ENCODE data around the gene MYH16. TPM values are rescaled to one million over a fixed set of nuclear protein-coding genes. Genes with fewer than 3 reads are reported as not detected.

MYH16 gene
- total and polyA plus RNA-seq, 10 donors: not detected

GRCh38 chr7:99258501-99258900, 14.1 kb upstream of the MYH16 start:
- TF ChIP-seq, protein P1, sequence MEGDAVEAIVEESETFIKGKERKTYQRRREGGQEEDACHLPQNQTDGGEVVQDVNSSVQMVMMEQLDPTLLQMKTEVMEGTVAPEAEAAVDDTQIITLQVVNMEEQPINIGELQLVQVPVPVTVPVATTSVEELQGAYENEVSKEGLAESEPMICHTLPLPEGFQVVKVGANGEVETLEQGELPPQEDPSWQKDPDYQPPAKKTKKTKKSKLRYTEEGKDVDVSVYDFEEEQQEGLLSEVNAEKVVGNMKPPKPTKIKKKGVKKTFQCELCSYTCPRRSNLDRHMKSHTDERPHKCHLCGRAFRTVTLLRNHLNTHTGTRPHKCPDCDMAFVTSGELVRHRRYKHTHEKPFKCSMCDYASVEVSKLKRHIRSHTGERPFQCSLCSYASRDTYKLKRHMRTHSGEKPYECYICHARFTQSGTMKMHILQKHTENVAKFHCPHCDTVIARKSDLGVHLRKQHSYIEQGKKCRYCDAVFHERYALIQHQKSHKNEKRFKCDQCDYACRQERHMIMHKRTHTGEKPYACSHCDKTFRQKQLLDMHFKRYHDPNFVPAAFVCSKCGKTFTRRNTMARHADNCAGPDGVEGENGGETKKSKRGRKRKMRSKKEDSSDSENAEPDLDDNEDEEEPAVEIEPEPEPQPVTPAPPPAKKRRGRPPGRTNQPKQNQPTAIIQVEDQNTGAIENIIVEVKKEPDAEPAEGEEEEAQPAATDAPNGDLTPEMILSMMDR (IDR thresholded peaks at IDR 0.05 in 8 of 11, conservative IDR thresholded peaks at IDR 0.05 in 3 of 11): no peak
- TF ChIP-seq POLR2A (IDR thresholded peaks at IDR 0.05) (no peak), POLR2AphosphoS5 (IDR thresholded peaks at IDR 0.05) (no peak)
- DNase-seq: no peak
- intact Hi-C loops (cut with DNase I; ENCODE audit: low total_unique reads): no loop called here
- no peaks in the 10 kb centered on the region for H3K27me3 ChIP-seq (replicated peaks in 1 of 7)
- no peak overlapping the region for H3K27ac ChIP-seq
- H3K4me1 ChIP-seq: no peaks in the 10 kb centered on the region
- WGBS, 5 donors: 69 to 87% (median 81%) methylated on average over 2 of the region's 2 CpGs
- H3K9me3 ChIP-seq: no peaks in the 10 kb centered on the region
- H3K36me3 ChIP-seq: no peaks in the 10 kb centered on the region
- H3K4me3 ChIP-seq: no peak overlapping the region

DNA sequence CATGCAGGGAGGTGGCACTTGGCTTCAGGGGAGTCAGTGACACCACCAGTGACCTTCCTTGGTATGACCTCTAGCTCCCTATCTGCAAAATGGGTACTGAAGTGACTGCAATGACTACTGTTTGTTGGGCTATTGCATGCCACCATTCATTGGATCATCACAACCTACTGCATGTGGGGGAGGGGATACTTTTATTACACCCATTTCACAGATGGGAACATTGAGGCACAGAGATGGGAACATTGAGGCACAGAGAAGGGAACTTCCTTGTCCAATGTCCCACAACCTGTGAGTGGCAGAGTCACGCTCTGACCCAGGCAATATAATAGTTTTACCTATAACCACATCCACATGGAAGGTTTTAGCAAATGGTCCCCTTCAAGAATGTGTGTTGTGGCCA, 12.2 kb upstream of the MYH16 start:
- no peak overlapping the region for H3K4me3 ChIP-seq
- no peak for DNase-seq
- TF ChIP-seq POLR2A (IDR thresholded peaks at IDR 0.05) (no peak), POLR2AphosphoS5 (IDR thresholded peaks at IDR 0.05) (no peak)
- TF ChIP-seq, protein P1 (IDR thresholded peaks at IDR 0.05 in 8 of 11, conservative IDR thresholded peaks at IDR 0.05 in 3 of 11): no peak
- intact Hi-C loops (cut with DNase I; ENCODE audit: low total_unique reads): no loop called here
- no peaks in the 10 kb centered on the region for H3K4me1 ChIP-seq
- no peak overlapping the region for H3K27ac ChIP-seq
- no peaks in the 10 kb centered on the region for H3K36me3 ChIP-seq
- H3K9me3 ChIP-seq: no peaks in the 10 kb centered on the region
- no peaks in the 10 kb centered on the region for H3K27me3 ChIP-seq (replicated peaks in 1 of 7)
- 81 to 100% (median 100%) methylated on average over 1 of the region's 1 CpG for WGBS, 5 donors

GRCh38 chr7:99261646-99262045, 11.0 kb upstream of the MYH16 start:
- no peak for DNase-seq
- no peak overlapping the region for H3K4me3 ChIP-seq
- H3K9me3 ChIP-seq: no peaks in the 10 kb centered on the region
- no peaks in the 10 kb centered on the region for H3K27me3 ChIP-seq (replicated peaks in 1 of 7)
- no peaks in the 10 kb centered on the region for H3K4me1 ChIP-seq
- H3K27ac ChIP-seq: no peak overlapping the region
- intact Hi-C loops (cut with DNase I; ENCODE audit: low total_unique reads): no loop called here
- no peaks in the 10 kb centered on the region for H3K36me3 ChIP-seq
- WGBS, 5 donors: 84 to 90% (median 86%) methylated on average over 4 to 6 of the region's 6 CpGs
- no peak for TF ChIP-seq POLR2AphosphoS5 (IDR thresholded peaks at IDR 0.05)

DNA sequence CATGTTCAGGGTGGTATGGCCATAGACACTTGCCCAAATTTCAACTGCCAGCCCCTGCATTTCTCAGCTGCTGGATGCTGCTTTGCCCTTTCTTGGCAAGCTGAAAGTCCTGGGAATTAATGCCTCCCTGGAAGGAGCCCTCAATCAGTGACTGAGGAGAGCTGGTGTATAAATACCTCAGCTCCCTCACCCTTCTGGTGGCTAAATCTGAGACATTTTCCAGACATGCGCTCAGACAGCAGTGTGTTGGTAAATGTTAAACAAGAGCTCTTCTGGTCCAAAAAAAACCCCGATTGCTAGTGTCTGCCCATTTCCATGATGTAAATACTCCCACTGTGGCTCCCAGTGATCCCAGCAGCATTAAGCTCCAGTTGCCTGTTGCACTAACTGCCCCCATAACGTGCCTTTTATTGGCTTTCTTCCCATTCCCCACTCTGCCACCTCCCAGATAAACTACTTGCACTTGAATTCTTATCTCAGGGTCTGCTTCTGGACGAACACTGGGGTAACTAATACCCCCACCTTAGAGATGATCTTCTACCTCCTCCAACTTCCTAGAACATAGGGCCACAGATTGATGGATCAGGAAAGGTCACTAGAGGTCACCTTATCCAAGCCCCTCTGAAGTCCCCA, 6.7 kb upstream of the MYH16 start:
- H3K27ac ChIP-seq: no peak overlapping the region
- H3K4me3 ChIP-seq: no peak overlapping the region
- DNase-seq: no peak
- no peaks in the 10 kb centered on the region for H3K9me3 ChIP-seq
- WGBS, 5 donors: 66 to 81% (median 75%) methylated on average over 4 of the region's 4 CpGs
- TF ChIP-seq POLR2A (IDR thresholded peaks at IDR 0.05) (no peak), POLR2AphosphoS5 (IDR thresholded peaks at IDR 0.05) (no peak)
- TF ChIP-seq, protein P1 (IDR thresholded peaks at IDR 0.05 in 8 of 11, conservative IDR thresholded peaks at IDR 0.05 in 3 of 11): no peak
- intact Hi-C loops (cut with DNase I; ENCODE audit: low total_unique reads): no loop called here
- no peaks in the 10 kb centered on the region for H3K27me3 ChIP-seq (replicated peaks in 1 of 7)
- no peaks in the 10 kb centered on the region for H3K4me1 ChIP-seq
- H3K36me3 ChIP-seq: no peaks in the 10 kb centered on the region

DNA sequence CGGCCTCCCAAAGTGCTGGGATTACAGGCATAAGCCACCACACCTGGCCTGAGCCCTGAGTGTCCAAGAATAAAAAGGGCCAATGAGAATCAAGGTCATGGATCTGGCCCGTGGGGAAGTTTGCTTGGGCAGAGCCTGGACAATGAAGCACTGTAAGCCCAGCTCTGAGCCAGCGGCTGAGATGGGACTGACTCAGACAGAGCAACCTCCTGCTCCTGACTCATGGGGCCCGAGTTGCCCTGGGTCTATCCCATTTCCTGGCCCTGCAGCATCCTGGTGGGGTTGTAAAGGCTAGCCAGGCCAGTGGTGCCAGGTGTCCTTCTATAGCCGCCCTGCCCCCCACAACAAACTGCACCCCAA, 5.2 kb upstream of the MYH16 start:
- intact Hi-C loops (cut with DNase I; ENCODE audit: low total_unique reads): no loop called here
- Histone ChIP-seq H3K9me3 (no peaks in the 10 kb centered on the region), H3K27ac (no peak overlapping the region), H3K4me1 (no peaks in the 10 kb centered on the region), H3K27me3 (replicated peaks in 1 of 7) (no peaks in the 10 kb centered on the region), H3K36me3 (no peaks in the 10 kb centered on the region), H3K4me3 (no peak overlapping the region)
- TF ChIP-seq POLR2AphosphoS5 (IDR thresholded peaks at IDR 0.05) (no peak), POLR2A (IDR thresholded peaks at IDR 0.05) (no peak)
- TF ChIP-seq, protein P1 (IDR thresholded peaks at IDR 0.05 in 8 of 11, conservative IDR thresholded peaks at IDR 0.05 in 3 of 11): no peak
- 62 to 88% (median 75%) methylated on average over 2 to 5 of the region's 5 CpGs for WGBS, 5 donors
- DNase-seq: no peak
